Measurements from ENCODE around the gene TIMP2.

The TIMP2 gene

GRCh38 chr17:78864117-78864516 is 61.1 kb downstream of the TIMP2 start:
- TF ChIP-seq GATA3 (IDR thresholded peaks at IDR 0.05; ENCODE audit: low read depth, low read length) (no peak), GATA2 (IDR thresholded peaks at IDR 0.05; ENCODE audit: low read depth, low read length) (no peak)

- TF ChIP-seq GATA3 (IDR thresholded peaks at IDR 0.05; ENCODE audit: low read depth, low read length) (no peak), GATA2 (IDR thresholded peaks at IDR 0.05; ENCODE audit: low read depth, low read length) (no peak)
These were observed 62.8 kb downstream of the TIMP2 start for GRCh38 chr17:78862073-78863023.

GRCh38 chr17:78861229-78861628 is 64.0 kb downstream of the TIMP2 start:
- TF ChIP-seq GATA3 (IDR thresholded peaks at IDR 0.05; ENCODE audit: low read depth, low read length) (no peak), GATA2 (IDR thresholded peaks at IDR 0.05; ENCODE audit: low read depth, low read length) (no peak)

- no peak for TF ChIP-seq GATA2 (IDR thresholded peaks at IDR 0.05; ENCODE audit: low read depth, low read length)
- TF ChIP-seq GATA3 (IDR thresholded peaks at IDR 0.05; ENCODE audit: low read depth, low read length), result no peak
These were observed 66.1 kb downstream of the TIMP2 start for GRCh38 chr17:78859051-78859450.

- TF ChIP-seq GATA2 (IDR thresholded peaks at IDR 0.05; ENCODE audit: low read depth, low read length) (no peak), GATA3 (IDR thresholded peaks at IDR 0.05; ENCODE audit: low read depth, low read length) (no peak)
These were observed 67.9 kb downstream of the TIMP2 start for GRCh38 chr17:78857266-78857665.

GRCh38 chr17:78855561-78856165 is 69.5 kb downstream of the TIMP2 start:
- TF ChIP-seq GATA3 (IDR thresholded peaks at IDR 0.05; ENCODE audit: low read depth, low read length) (no peak), GATA2 (IDR thresholded peaks at IDR 0.05; ENCODE audit: low read depth, low read length) (no peak)

- TF ChIP-seq GATA2 (IDR thresholded peaks at IDR 0.05; ENCODE audit: low read depth, low read length) (no peak), GATA3 (IDR thresholded peaks at IDR 0.05; ENCODE audit: low read depth, low read length) (no peak)
These were observed 70.7 kb downstream of the TIMP2 start for GRCh38 chr17:78854508-78854907.

GRCh38 chr17:78853926-78854394 is 71.2 kb downstream of the TIMP2 start:
- TF ChIP-seq GATA3 (IDR thresholded peaks at IDR 0.05; ENCODE audit: low read depth, low read length) (no peak), GATA2 (IDR thresholded peaks at IDR 0.05; ENCODE audit: low read depth, low read length) (no peak)

GRCh38 chr17:78852709-78853121 is 72.5 kb downstream of the TIMP2 start:
- TF ChIP-seq GATA2 (IDR thresholded peaks at IDR 0.05; ENCODE audit: low read depth, low read length) (no peak), GATA3 (IDR thresholded peaks at IDR 0.05; ENCODE audit: low read depth, low read length) (no peak)

GRCh38 chr17:78849026-78849425 is 76.2 kb downstream of the TIMP2 start:
- TF ChIP-seq GATA3 (IDR thresholded peaks at IDR 0.05; ENCODE audit: low read depth, low read length) (no peak), GATA2 (IDR thresholded peaks at IDR 0.05; ENCODE audit: low read depth, low read length) (no peak)

GRCh38 chr17:78847052-78847451 is 78.1 kb downstream of the TIMP2 start:
- TF ChIP-seq GATA3 (IDR thresholded peaks at IDR 0.05; ENCODE audit: low read depth, low read length) (no peak), GATA2 (IDR thresholded peaks at IDR 0.05; ENCODE audit: low read depth, low read length) (no peak)

GRCh38 chr17:78844301-78845005 is 80.7 kb downstream of the TIMP2 start:
- TF ChIP-seq GATA2 (IDR thresholded peaks at IDR 0.05; ENCODE audit: low read depth, low read length), result no peak
- TF ChIP-seq GATA3 (IDR thresholded peaks at IDR 0.05; ENCODE audit: low read depth, low read length), result no peak

GRCh38 chr17:78842881-78843565 is 82.2 kb downstream of the TIMP2 start:
- no peak for TF ChIP-seq GATA3 (IDR thresholded peaks at IDR 0.05; ENCODE audit: low read depth, low read length)
- no peak for TF ChIP-seq GATA2 (IDR thresholded peaks at IDR 0.05; ENCODE audit: low read depth, low read length)
